GM12872 (cell line): ENCODE measurements around the gene EGLN1.

Source experiments
- CTCF ChIP-seq: IDR thresholded peaks from 3 replicates; pipeline ENCODE4 v1.5.1; 2011; ENCODE audit warnings: low read depth, mild to moderate bottlenecking, low read length, moderate library complexity; ENCODE audit not compliant: insufficient read depth

The EGLN1 gene

GRCh38 chr1:231387770-231388669, 34.1 kb downstream of the EGLN1 start:
- TF ChIP-seq CTCF: no peak

GRCh38 chr1:231386466-231386865, 35.6 kb downstream of the EGLN1 start:
- no peak for TF ChIP-seq CTCF

GRCh38 chr1:231385416-231385748, 36.7 kb downstream of the EGLN1 start:
- TF ChIP-seq CTCF: no peak

- no peak for TF ChIP-seq CTCF
Measured at GRCh38 chr1:231384696-231385415, 37.2 kb downstream of the EGLN1 start.

- no peak for TF ChIP-seq CTCF
Measured at GRCh38 chr1:231383159-231383860, 38.8 kb downstream of the EGLN1 start.

- TF ChIP-seq CTCF: no peak
Measured at GRCh38 chr1:231382426-231382825, 39.7 kb downstream of the EGLN1 start.

GRCh38 chr1:231381729-231382128, 40.4 kb downstream of the EGLN1 start:
- TF ChIP-seq CTCF: no peak
